ENCODE data around the gene HLCS.

DNA sequence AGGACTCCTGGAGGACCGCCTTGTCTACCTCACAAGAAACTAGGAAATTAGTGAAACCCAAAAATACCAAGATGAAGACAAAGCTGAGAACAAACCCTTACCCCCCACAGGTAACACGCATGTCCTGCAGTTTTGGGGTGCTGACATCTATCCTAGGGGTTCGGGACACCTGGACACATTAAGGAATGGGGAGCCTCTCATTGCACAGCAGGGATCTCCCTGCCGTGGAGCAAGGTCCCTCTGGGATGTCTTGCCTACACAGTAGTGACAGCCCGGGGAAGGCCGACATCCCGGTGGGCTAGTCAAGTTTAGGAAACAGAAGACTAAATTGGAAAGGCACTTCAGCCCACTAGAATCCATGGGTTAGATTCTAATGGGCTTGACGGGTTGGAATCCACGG, 223.0 kb downstream of the HLCS start:
- TF ChIP-seq, protein P1, sequence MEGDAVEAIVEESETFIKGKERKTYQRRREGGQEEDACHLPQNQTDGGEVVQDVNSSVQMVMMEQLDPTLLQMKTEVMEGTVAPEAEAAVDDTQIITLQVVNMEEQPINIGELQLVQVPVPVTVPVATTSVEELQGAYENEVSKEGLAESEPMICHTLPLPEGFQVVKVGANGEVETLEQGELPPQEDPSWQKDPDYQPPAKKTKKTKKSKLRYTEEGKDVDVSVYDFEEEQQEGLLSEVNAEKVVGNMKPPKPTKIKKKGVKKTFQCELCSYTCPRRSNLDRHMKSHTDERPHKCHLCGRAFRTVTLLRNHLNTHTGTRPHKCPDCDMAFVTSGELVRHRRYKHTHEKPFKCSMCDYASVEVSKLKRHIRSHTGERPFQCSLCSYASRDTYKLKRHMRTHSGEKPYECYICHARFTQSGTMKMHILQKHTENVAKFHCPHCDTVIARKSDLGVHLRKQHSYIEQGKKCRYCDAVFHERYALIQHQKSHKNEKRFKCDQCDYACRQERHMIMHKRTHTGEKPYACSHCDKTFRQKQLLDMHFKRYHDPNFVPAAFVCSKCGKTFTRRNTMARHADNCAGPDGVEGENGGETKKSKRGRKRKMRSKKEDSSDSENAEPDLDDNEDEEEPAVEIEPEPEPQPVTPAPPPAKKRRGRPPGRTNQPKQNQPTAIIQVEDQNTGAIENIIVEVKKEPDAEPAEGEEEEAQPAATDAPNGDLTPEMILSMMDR (IDR thresholded peaks at IDR 0.05 in 2 of 3, conservative IDR thresholded peaks at IDR 0.05 in 1 of 3; ENCODE audit: control insufficient read depth in 2 of 3, extremely low read depth in 1 of 3, insufficient read depth in 1 of 3, low read depth in 3 of 3, low read length in 3 of 3) = no peak
- TF ChIP-seq, protein P2, sequence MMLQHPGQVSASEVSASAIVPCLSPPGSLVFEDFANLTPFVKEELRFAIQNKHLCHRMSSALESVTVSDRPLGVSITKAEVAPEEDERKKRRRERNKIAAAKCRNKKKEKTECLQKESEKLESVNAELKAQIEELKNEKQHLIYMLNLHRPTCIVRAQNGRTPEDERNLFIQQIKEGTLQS (IDR thresholded peaks at IDR 0.05; ENCODE audit: borderline replicate concordance, extremely low read depth, low read depth, low read length) = no peak
- no peak for TF ChIP-seq MYB (IDR thresholded peaks at IDR 0.05; ENCODE audit: borderline replicate concordance, low read depth, low read length)

All from GM12878 (cell line).